Activated CD8-positive, alpha-beta memory T cell treated with anti-CD3 and anti-CD28 coated beads, Interleukin-2, amount 10 ng/mL, durations not matched to agents 7 days and 5 days (primary cell): ENCODE results near the gene MMAA. TPM values are rescaled to one million over a fixed set of nuclear protein-coding genes. Genes with fewer than 3 reads are reported as not detected.
"Not testable (repeated sequence)": the region's sequence is repeated elsewhere in the genome, so short reads cannot be mapped to it uniquely, and the experiment has no call there.

ENCODE experiments used
- ATAC-seq: fragments of 150-1000 bp; cut with Tn5 transposase; one replicate; pipeline ENCODE4 v1.10.0; 2021; ENCODE audit warnings: moderate library complexity
- CTCF ChIA-PET: fragments of 350-600 bp; sonication (Branson Sonifier 250); formaldehyde crosslinking; loops from one replicate; lab custom pipeline; 2021; ENCODE audit warnings: antibody characterized with exemption; lab: Charles Lee
- DNase-seq: peaks from one replicate; pipeline ENCODE4 v3.0.0-alpha.2; 2020
- H3K27ac Mint-ChIP-seq: one replicate; pipeline ENCODE4 v1.8.0; 2021; ENCODE audit warnings: mild to moderate bottlenecking, mixed read lengths
- H3K27me3 Mint-ChIP-seq: one replicate; pipeline ENCODE4 v1.8.0; 2021; ENCODE audit warnings: mixed read lengths
- H3K36me3 Mint-ChIP-seq: one replicate; pipeline ENCODE4 v1.8.0; 2021; ENCODE audit warnings: mild to moderate bottlenecking, mixed read lengths
- H3K4me1 Mint-ChIP-seq: one replicate; pipeline ENCODE4 v1.8.0; 2021; ENCODE audit warnings: mixed read lengths
- H3K4me3 Mint-ChIP-seq: one replicate; pipeline ENCODE4 v1.8.0; 2021; ENCODE audit warnings: mild to moderate bottlenecking, moderate library complexity, mixed read lengths
- H3K9me3 Mint-ChIP-seq: one replicate; pipeline ENCODE4 v1.8.0; 2022; ENCODE audit warnings: low read depth, mixed read lengths
- total RNA-seq, 2 experiments: library from RNA; stranded (reverse); gene quantifications; one replicate each; pipeline ENCODE4 v1.2.3, GENCODE V29; 2021

Gene MMAA
- total RNA-seq, 2 experiments from 2014 or later: 12.0 to 13.5 TPM

- H3K27ac Mint-ChIP-seq: no peak overlapping the region
- no peaks in the 10 kb centered on the region for H3K27me3 Mint-ChIP-seq
- peaks cover 74% of the 10 kb centered on the region for H3K36me3 Mint-ChIP-seq
- no peak for ATAC-seq
- peaks cover 3% of the 10 kb centered on the region for H3K9me3 Mint-ChIP-seq
- no peak overlapping the region for H3K4me3 Mint-ChIP-seq
- no peak for DNase-seq
- CTCF ChIA-PET: no interaction called here
- no peaks in the 10 kb centered on the region for H3K4me1 Mint-ChIP-seq
Measured at GRCh38 chr4:145656156-145656555, 37.0 kb downstream of the MMAA start.

- Mint-ChIP-seq H3K27ac (no peak overlapping the region), H3K4me3 (no peak overlapping the region), H3K27me3 (no peaks in the 10 kb centered on the region), H3K4me1 (no peaks in the 10 kb centered on the region), H3K9me3 (peaks cover 8% of the 10 kb centered on the region), H3K36me3 (peaks cover 56% of the 10 kb centered on the region)
- CTCF ChIA-PET: no interaction called here
- ATAC-seq (no peak), DNase-seq (no peak)
Measured at GRCh38 chr4:145660064-145660463, 40.9 kb downstream of the MMAA start.

DNA sequence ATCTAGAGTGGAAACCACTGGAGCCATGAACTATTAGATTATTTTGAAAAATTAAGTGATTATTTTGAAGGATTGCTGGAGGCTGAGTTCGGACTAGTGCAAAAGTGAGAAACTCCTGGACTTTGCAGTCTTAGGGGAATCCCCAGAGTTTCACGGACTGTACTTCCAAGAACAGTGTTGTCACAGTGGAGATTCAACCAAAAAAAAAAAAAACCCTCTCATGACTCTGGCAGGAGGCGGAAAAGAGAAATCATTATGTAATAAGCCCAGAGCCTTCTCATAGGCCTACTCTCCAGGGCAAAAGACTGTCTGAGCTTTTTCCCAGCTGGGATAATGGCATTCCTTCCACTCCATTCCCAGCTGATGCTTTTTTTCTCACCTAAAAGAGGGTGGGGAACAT lies 44.0 kb downstream of the MMAA start:
- peaks cover 8% of the 10 kb centered on the region for H3K9me3 Mint-ChIP-seq
- no peaks in the 10 kb centered on the region for H3K4me1 Mint-ChIP-seq
- H3K27me3 Mint-ChIP-seq: no peaks in the 10 kb centered on the region
- no peak overlapping the region for H3K27ac Mint-ChIP-seq
- H3K4me3 Mint-ChIP-seq: no peak overlapping the region
- ATAC-seq (no peak), DNase-seq (no peak)
- CTCF ChIA-PET: no interaction called here
- peaks cover 34% of the 10 kb centered on the region for H3K36me3 Mint-ChIP-seq

DNA sequence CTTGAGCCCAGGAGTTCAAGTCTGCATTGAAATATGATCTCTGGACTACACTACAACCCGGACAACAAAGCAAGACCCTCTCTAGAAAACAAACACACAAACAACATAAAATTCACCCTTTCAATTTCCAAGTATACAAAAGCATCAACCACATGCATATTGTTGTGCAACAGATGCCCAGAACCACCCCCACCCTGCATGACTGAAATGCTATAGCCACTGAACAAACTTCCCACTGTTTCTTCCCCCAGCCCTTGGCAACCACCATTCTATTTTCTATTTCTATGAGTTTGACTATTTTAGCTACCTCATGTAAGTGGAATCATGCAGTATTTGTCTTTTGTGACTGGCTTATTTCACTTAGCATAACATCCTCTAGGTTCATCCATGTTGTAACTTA lies 46.6 kb downstream of the MMAA start:
- CTCF ChIA-PET: no interaction called here
- Mint-ChIP-seq H3K36me3 (peaks cover 11% of the 10 kb centered on the region), H3K9me3 (peaks cover 8% of the 10 kb centered on the region), H3K27ac (no peak overlapping the region), H3K4me3 (no peak overlapping the region), H3K27me3 (no peaks in the 10 kb centered on the region), H3K4me1 (no peaks in the 10 kb centered on the region)
- DNase-seq (no peak), ATAC-seq (no peak)

DNA sequence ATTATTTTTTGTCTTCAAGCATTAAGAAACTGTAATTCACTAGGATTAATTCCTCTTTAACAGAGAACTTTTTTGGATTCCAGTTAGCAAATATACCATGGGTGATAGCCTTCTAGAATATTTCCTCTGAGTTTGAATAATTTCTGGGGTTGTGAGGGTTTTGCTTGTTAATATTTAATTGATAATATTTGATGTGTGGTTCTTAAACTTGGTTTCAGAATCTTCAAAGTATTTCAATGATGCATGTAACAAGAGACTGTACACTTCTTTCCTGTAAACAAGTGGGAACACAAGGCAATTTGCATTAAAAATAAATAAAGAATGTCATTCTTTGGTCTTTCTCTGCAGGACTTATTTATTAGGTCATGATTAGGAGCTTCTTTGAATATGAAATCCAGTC lies 51.2 kb downstream of the MMAA start:
- H3K27me3 Mint-ChIP-seq: no peaks in the 10 kb centered on the region
- no peak for ATAC-seq
- H3K4me1 Mint-ChIP-seq: no peaks in the 10 kb centered on the region
- H3K4me3 Mint-ChIP-seq: no peak overlapping the region
- no peak for DNase-seq
- peaks cover 3% of the 10 kb centered on the region for H3K36me3 Mint-ChIP-seq
- H3K27ac Mint-ChIP-seq: no peak overlapping the region
- peaks cover 3% of the 10 kb centered on the region for H3K9me3 Mint-ChIP-seq
- CTCF ChIA-PET: no interaction called here

- ATAC-seq (no peak), DNase-seq (no peak)
- H3K4me3 Mint-ChIP-seq: no peak overlapping the region
- no peaks in the 10 kb centered on the region for H3K4me1 Mint-ChIP-seq
- H3K36me3 Mint-ChIP-seq: no peaks in the 10 kb centered on the region
- peaks cover 17% of the 10 kb centered on the region for H3K27me3 Mint-ChIP-seq
- H3K27ac Mint-ChIP-seq: no peak overlapping the region
- CTCF ChIA-PET: no interaction called here
- H3K9me3 Mint-ChIP-seq: peaks cover 4% of the 10 kb centered on the region
Measured at GRCh38 chr4:145679520-145679919, 60.3 kb downstream of the MMAA start.

DNA sequence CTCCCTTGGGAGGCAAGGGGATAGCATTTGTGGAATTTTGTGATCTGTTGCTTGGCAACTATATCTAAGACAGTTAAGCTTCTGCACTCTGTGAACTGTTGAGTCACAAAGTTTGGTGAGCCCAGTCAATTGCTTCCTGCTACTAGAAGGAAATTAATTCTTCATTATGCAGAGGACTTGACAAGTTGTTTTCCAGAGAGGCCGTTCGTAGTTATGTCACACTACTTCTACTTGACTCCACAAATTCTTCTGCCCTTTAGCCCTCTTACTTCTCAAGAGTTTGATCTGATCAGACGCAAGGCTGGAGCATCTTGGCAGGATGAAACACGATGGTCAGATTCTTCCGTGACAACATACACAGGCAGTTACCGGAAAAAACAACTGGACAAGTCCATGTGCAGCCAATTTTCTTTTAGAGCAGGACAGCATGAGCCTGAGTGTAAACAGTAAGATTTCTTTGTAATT lies 60.8 kb downstream of the MMAA start, which contains the start of gene C4orf51:
Gene C4orf51 (plus strand): TSS at position 156 of the 465 bp plus-strand sequence. CDS start 58 bp downstream, at position 214.
- H3K36me3 Mint-ChIP-seq: no peaks in the 10 kb centered on the region
- no peak within 1 kb of the TSS for H3K27ac Mint-ChIP-seq
- ATAC-seq (no peak), DNase-seq (no peak)
- peaks cover 17% of the 10 kb centered on the region for H3K27me3 Mint-ChIP-seq
- no peak within 1 kb of the TSS for H3K4me3 Mint-ChIP-seq
- no peaks in the 10 kb centered on the region for H3K4me1 Mint-ChIP-seq
- CTCF ChIA-PET: no interaction called here
- peaks cover 4% of the 10 kb centered on the region for H3K9me3 Mint-ChIP-seq

DNA sequence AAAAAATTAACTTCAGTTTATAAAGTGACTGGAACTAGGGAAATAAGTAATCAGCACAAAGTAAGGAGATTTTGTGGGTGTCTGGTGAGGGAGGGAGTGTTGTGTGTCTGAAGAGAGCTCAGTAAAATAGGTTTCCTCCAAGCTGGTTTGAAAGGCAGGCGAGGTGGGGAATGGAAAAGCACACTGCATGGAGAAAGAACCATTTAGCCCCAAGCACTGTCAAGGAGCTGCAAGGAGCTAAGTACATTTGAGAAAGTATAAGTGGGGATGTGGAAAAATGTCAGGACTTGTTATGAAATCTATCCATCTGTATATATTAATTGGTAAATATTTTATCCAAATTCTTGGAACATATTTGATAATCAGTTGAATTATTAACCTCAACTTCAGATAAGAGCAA lies 61.7 kb downstream of the MMAA start:
- no peak overlapping the region for H3K4me3 Mint-ChIP-seq
- ATAC-seq: no peak
- no peak overlapping the region for H3K27ac Mint-ChIP-seq
- H3K4me1 Mint-ChIP-seq: no peaks in the 10 kb centered on the region
- DNase-seq: no peak
- CTCF ChIA-PET: no interaction called here
- H3K27me3 Mint-ChIP-seq: peaks cover 17% of the 10 kb centered on the region
- peaks cover 4% of the 10 kb centered on the region for H3K9me3 Mint-ChIP-seq
- no peaks in the 10 kb centered on the region for H3K36me3 Mint-ChIP-seq

GRCh38 chr4:145681518-145681917 lies 62.3 kb downstream of the MMAA start:
- Mint-ChIP-seq H3K36me3 (no peaks in the 10 kb centered on the region), H3K4me1 (no peaks in the 10 kb centered on the region), H3K27me3 (peaks cover 17% of the 10 kb centered on the region), H3K4me3 (no peak overlapping the region), H3K27ac (no peak overlapping the region), H3K9me3 (peaks cover 4% of the 10 kb centered on the region)
- no peak for DNase-seq
- CTCF ChIA-PET: no interaction called here
- no peak for ATAC-seq

GRCh38 chr4:145681956-145682355 lies 62.8 kb downstream of the MMAA start:
- Mint-ChIP-seq H3K4me1 (no peaks in the 10 kb centered on the region), H3K27ac (no peak overlapping the region), H3K36me3 (no peaks in the 10 kb centered on the region), H3K4me3 (no peak overlapping the region), H3K9me3 (peaks cover 4% of the 10 kb centered on the region), H3K27me3 (peaks cover 17% of the 10 kb centered on the region)
- no peak for DNase-seq
- no peak for ATAC-seq
- CTCF ChIA-PET: no interaction called here

- no peak overlapping the region for H3K4me3 Mint-ChIP-seq
- ATAC-seq (no peak), DNase-seq (no peak)
Measured at GRCh38 chr4:145686991-145687390, 67.8 kb downstream of the MMAA start.

DNA sequence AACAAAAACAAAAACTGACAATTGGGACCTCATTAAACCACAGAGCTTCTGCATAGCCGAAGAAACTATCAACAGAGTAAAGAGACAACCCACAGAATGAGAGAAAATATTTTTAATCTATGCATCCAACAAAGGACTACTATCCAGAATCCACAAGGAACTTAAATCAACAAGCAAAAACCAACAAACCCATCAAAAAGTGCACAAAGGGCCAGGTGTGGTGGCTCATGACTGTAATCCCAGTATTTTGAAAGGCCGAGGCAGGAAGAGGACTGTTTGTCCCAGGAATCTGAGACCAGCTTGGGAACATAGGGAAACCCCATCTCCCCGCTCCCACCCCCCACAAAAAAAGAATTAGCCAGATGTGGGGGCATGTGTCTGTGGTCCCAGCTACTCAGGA lies 71.4 kb downstream of the MMAA start:
- H3K4me3 Mint-ChIP-seq: no peak overlapping the region
- H3K9me3 Mint-ChIP-seq: peaks cover 6% of the 10 kb centered on the region
- no peak overlapping the region for H3K27ac Mint-ChIP-seq
- no peaks in the 10 kb centered on the region for H3K4me1 Mint-ChIP-seq
- peaks cover 4% of the 10 kb centered on the region for H3K27me3 Mint-ChIP-seq
- DNase-seq (no peak), ATAC-seq (no peak)
- CTCF ChIA-PET: no interaction called here
- peaks cover 2% of the 10 kb centered on the region for H3K36me3 Mint-ChIP-seq

More at GRCh38 chr4:145686991-145687390, 67.8 kb downstream of the MMAA start:
- CTCF ChIA-PET: no interaction called here
- no peaks in the 10 kb centered on the region for H3K36me3 Mint-ChIP-seq
- no peak overlapping the region for H3K27ac Mint-ChIP-seq
- peaks cover 3% of the 10 kb centered on the region for H3K9me3 Mint-ChIP-seq
- no peaks in the 10 kb centered on the region for H3K4me1 Mint-ChIP-seq
- H3K27me3 Mint-ChIP-seq: peaks cover 4% of the 10 kb centered on the region

GRCh38 chr4:145691416-145691815 lies 72.2 kb downstream of the MMAA start:
- CTCF ChIA-PET, ATAC-seq, H3K9me3 Mint-ChIP-seq, H3K27me3 Mint-ChIP-seq, DNase-seq, H3K4me3 Mint-ChIP-seq, H3K4me1 Mint-ChIP-seq, H3K36me3 Mint-ChIP-seq, H3K27ac Mint-ChIP-seq: not testable (repeated sequence)

DNA sequence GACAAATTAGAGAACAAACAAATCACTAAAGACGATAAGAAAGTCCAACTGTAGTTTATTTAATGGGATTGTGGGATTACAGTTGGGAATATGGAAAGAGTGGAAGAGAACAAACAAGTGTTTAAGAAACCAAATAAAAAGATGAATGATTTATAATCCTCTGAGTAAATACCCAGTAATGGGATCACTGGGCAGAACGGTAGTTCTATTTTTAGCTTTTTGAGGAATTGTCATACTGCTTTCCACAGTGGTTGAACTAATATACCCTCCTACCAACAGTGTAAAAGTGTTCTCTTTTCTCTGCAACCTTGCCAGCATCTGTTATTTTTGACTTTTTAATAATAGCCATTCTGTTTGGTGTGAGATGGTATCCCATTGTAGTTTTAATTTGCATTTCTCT lies 75.7 kb downstream of the MMAA start:
- CTCF ChIA-PET: interaction anchor here (0.8 kb wide), 1 partner anchor 10 kb away, joined by 3 read pairs; no protein-coding TSS in a partner anchor
- no peaks in the 10 kb centered on the region for H3K27me3 Mint-ChIP-seq
- H3K4me1 Mint-ChIP-seq: no peaks in the 10 kb centered on the region
- DNase-seq (no peak), ATAC-seq (no peak)
- peaks cover 4% of the 10 kb centered on the region for H3K9me3 Mint-ChIP-seq
- peaks cover 2% of the 10 kb centered on the region for H3K36me3 Mint-ChIP-seq
- H3K27ac Mint-ChIP-seq: no peak overlapping the region
- no peak overlapping the region for H3K4me3 Mint-ChIP-seq

GRCh38 chr4:145697332-145697731 lies 78.1 kb downstream of the MMAA start:
- no peaks in the 10 kb centered on the region for H3K4me1 Mint-ChIP-seq
- H3K36me3 Mint-ChIP-seq: peaks cover 2% of the 10 kb centered on the region
- H3K4me3 Mint-ChIP-seq: no peak overlapping the region
- no peak overlapping the region for H3K27ac Mint-ChIP-seq
- CTCF ChIA-PET: no interaction called here
- ATAC-seq: no peak
- H3K27me3 Mint-ChIP-seq: no peaks in the 10 kb centered on the region
- no peak for DNase-seq
- peaks cover 3% of the 10 kb centered on the region for H3K9me3 Mint-ChIP-seq
